Natural killer cell (primary cell): ENCODE results near the gene DNAI2. TPM values are rescaled to one million over a fixed set of nuclear protein-coding genes. Genes with fewer than 3 reads are reported as not detected.

Source experiments
- ATAC-seq, 3 donors: fragments of 150-1000 bp in 2 of 3; fragments of 200-7000 bp in 1 of 3; cut with Tn5 transposase; 1 replicate in 1 of 3; 2 replicates in 2 of 3; pipeline ENCODE4 v1.10.0; 2021; ENCODE audit warnings: mild to moderate bottlenecking in 2 of 3, moderate library complexity in 2 of 3
- DNase-seq, 2 donors: peaks; one replicate each; pipeline versions ENCODE4 v3.0.0 to v3.0.0-alpha.2; 2013 to 2021; ENCODE audit warnings: mixed read lengths in 1 of 2
- H3K27ac ChIP-seq: one replicate; pipeline ENCODE4 v1.5.1; 2013; ENCODE audit warnings: mild to moderate bottlenecking, low read length
- H3K27me3 ChIP-seq: one replicate; pipeline ENCODE4 v1.6.1; 2013; ENCODE audit warnings: low read length; ENCODE audit not compliant: control insufficient read depth, insufficient read depth
- H3K36me3 ChIP-seq: one replicate; pipeline ENCODE4 v1.6.1; 2013; ENCODE audit warnings: low read length; ENCODE audit not compliant: control insufficient read depth, insufficient read depth
- H3K4me1 ChIP-seq: one replicate; pipeline ENCODE4 v1.6.1; 2013; ENCODE audit warnings: low read length; ENCODE audit not compliant: control insufficient read depth, insufficient read depth
- H3K4me3 ChIP-seq: one replicate; pipeline ENCODE4 v1.5.1; 2013; ENCODE audit warnings: low read length
- H3K9me3 ChIP-seq: one replicate; pipeline ENCODE4 v1.6.1; 2013; ENCODE audit warnings: low read length; ENCODE audit not compliant: control insufficient read depth, insufficient read depth
- H3K27ac Mint-ChIP-seq, 2 donors: one replicate each; pipeline ENCODE4 v1.8.0; 2022; ENCODE audit warnings: mild to moderate bottlenecking in 2 of 2, mixed read lengths in 2 of 2, moderate library complexity in 1 of 2
- H3K27me3 Mint-ChIP-seq, 2 donors: one replicate each; pipeline ENCODE4 v1.8.0; 2022; ENCODE audit warnings: low read depth in 2 of 2, mixed read lengths in 2 of 2
- H3K36me3 Mint-ChIP-seq: one replicate; pipeline ENCODE4 v1.8.0; 2022; ENCODE audit warnings: mixed read lengths
- H3K4me1 Mint-ChIP-seq, 2 donors: one replicate each; pipeline ENCODE4 v1.8.0; 2022; ENCODE audit warnings: mixed read lengths in 2 of 2
- H3K4me3 Mint-ChIP-seq: one replicate; pipeline ENCODE4 v1.8.0; 2022; ENCODE audit warnings: mild to moderate bottlenecking, moderate library complexity, mixed read lengths
- H3K9me3 Mint-ChIP-seq, 2 donors: one replicate each; pipeline ENCODE4 v1.8.0; 2022; ENCODE audit warnings: mixed read lengths in 2 of 2
- CTCF ChIP-seq: fragments of 200-600 bp; IDR thresholded peaks from one replicate; pipeline ENCODE4 v1.8.0; 2022; ENCODE audit warnings: antibody characterized with exemption
- WGBS: methylation state at CpG from one replicate; pipeline ENCODE4 v1.1.7; 2013; ENCODE audit warnings: missing lambda C conversion rate; ENCODE audit not compliant: insufficient coverage; 5-methylcytosine and 5-hydroxymethylcytosine counted together
- intact Hi-C: fragments of 100-400 bp; cut with micrococcal nuclease; formaldehyde crosslinking; loops from one replicate; pipeline ENCODE4 v1.14.2; 2022
- total RNA-seq, 4 donors: library from RNA; stranded (reverse); fragments of 120-200 nt in 1 of 4; gene quantifications; one replicate each; pipeline versions ENCODE4 v1.2.3 to v1.2.4, GENCODE V29; 2013 to 2022

DNAI2 gene
- total RNA-seq, 3 donors from 2014 or later (not counting 1 experiment from before 2014, with no cell fraction given) = 0.35 to 1.8 (median 1.2) TPM

GRCh38 chr17:74235040-74235581 is 38.9 kb upstream of the DNAI2 start:
- H3K4me3 Mint-ChIP-seq = no peak overlapping the region
- WGBS = 41% methylated on average over 19 of the region's 19 CpGs
- H3K36me3 Mint-ChIP-seq = no peaks in the 10 kb centered on the region
- H3K27me3 Mint-ChIP-seq = no peaks in the 10 kb centered on the region
- no peaks in the 10 kb centered on the region for H3K4me1 Mint-ChIP-seq
- Histone ChIP-seq H3K36me3 (no peaks in the 10 kb centered on the region), H3K4me1 (peaks cover 6% of the 10 kb centered on the region), H3K9me3 (no peaks in the 10 kb centered on the region), H3K27ac (no peak overlapping the region), H3K27me3 (no peaks in the 10 kb centered on the region), H3K4me3 (no peak overlapping the region)
- DNase-seq = no peak
- intact Hi-C loops = no loop called here
- H3K27ac Mint-ChIP-seq = no peak overlapping the region
- H3K9me3 Mint-ChIP-seq = no peaks in the 10 kb centered on the region
- TF ChIP-seq CTCF = no peak
- ATAC-seq = peak in 1 of 3 donors; percentile 21

GRCh38 chr17:74235911-74236371 is 38.1 kb upstream of the DNAI2 start:
- intact Hi-C loops = no loop called here

GRCh38 chr17:74237321-74237720 is 36.7 kb upstream of the DNAI2 start:
- intact Hi-C loops = no loop called here
- Histone ChIP-seq H3K9me3 (no peaks in the 10 kb centered on the region), H3K27ac (no peak overlapping the region), H3K4me3 (no peak overlapping the region), H3K36me3 (no peaks in the 10 kb centered on the region), H3K27me3 (no peaks in the 10 kb centered on the region), H3K4me1 (peaks cover 6% of the 10 kb centered on the region)
- Mint-ChIP-seq H3K9me3 (no peaks in the 10 kb centered on the region), H3K4me1 (no peaks in the 10 kb centered on the region), H3K36me3 (no peaks in the 10 kb centered on the region), H3K27ac (no peak overlapping the region), H3K27me3 (no peaks in the 10 kb centered on the region), H3K4me3 (no peak overlapping the region)
- no peak for ATAC-seq
- no peak for TF ChIP-seq CTCF
- WGBS = 95% methylated on average over 12 of the region's 12 CpGs
- no peak for DNase-seq

More at GRCh38 chr17:74235911-74236371, 38.1 kb upstream of the DNAI2 start:
- 95% methylated on average over 3 of the region's 8 CpGs for WGBS
- Histone ChIP-seq H3K36me3 (no peaks in the 10 kb centered on the region), H3K9me3 (no peaks in the 10 kb centered on the region), H3K27me3 (no peaks in the 10 kb centered on the region), H3K4me1 (peaks cover 6% of the 10 kb centered on the region), H3K4me3 (no peak overlapping the region), H3K27ac (no peak overlapping the region)
- H3K4me3 Mint-ChIP-seq = no peak overlapping the region
- ATAC-seq (no peak), DNase-seq (no peak)
- no peaks in the 10 kb centered on the region for H3K27me3 Mint-ChIP-seq
- no peaks in the 10 kb centered on the region for H3K36me3 Mint-ChIP-seq
- no peak for TF ChIP-seq CTCF
- H3K27ac Mint-ChIP-seq = no peak overlapping the region
- no peaks in the 10 kb centered on the region for H3K4me1 Mint-ChIP-seq
- H3K9me3 Mint-ChIP-seq = no peaks in the 10 kb centered on the region

- Histone ChIP-seq H3K9me3 (no peaks in the 10 kb centered on the region), H3K36me3 (no peaks in the 10 kb centered on the region), H3K27ac (no peak overlapping the region), H3K27me3 (no peaks in the 10 kb centered on the region), H3K4me3 (no peak overlapping the region), H3K4me1 (peaks cover 6% of the 10 kb centered on the region)
- H3K4me1 Mint-ChIP-seq = no peaks in the 10 kb centered on the region
- intact Hi-C loops = no loop called here
- H3K27me3 Mint-ChIP-seq = no peaks in the 10 kb centered on the region
- no peak overlapping the region for H3K4me3 Mint-ChIP-seq
- 88% methylated on average over 10 of the region's 10 CpGs for WGBS
- ATAC-seq = no peak
- no peak for TF ChIP-seq CTCF
- DNase-seq = no peak
- H3K9me3 Mint-ChIP-seq = no peaks in the 10 kb centered on the region
- no peak overlapping the region for H3K27ac Mint-ChIP-seq
- no peaks in the 10 kb centered on the region for H3K36me3 Mint-ChIP-seq
Observed at GRCh38 chr17:74239172-74239571, 34.9 kb upstream of the DNAI2 start.
